Adrenal gland (tissue), 12 donors: Measurements from ENCODE around the gene FLNC. TPM values are rescaled to one million over a fixed set of nuclear protein-coding genes. Genes with fewer than 3 reads are reported as not detected.

Source experiments
- DNase-seq, 7 donors: peaks; one replicate each; pipeline ENCODE4 v3.0.0-alpha.2; 2019 to 2020
- H3K27ac ChIP-seq, 5 donors: fragments of 200-600 bp; sonication (generic) in 4 of 5; 1 replicate in 3 of 5; 2 replicates in 2 of 5; pipeline versions ENCODE4 v1.5.1 to v1.8.0; 2016 to 2020; ENCODE audit warnings: mild to moderate bottlenecking in 1 of 5
- H3K27me3 ChIP-seq: fragments of 200-600 bp; 2 replicates; pipeline ENCODE4 v1.8.0; 2021
- H3K36me3 ChIP-seq, 2 donors: fragments of 200-600 bp; replicated peaks in 1 of 2; 1 replicate in 1 of 2; 2 replicates in 1 of 2; pipeline versions ENCODE4 v1.5.1 to v1.8.0; 2018 to 2022
- H3K4me1 ChIP-seq, 2 donors: fragments of 200-600 bp; replicated peaks in 1 of 2; 1 replicate in 1 of 2; 2 replicates in 1 of 2; pipeline versions ENCODE4 v1.5.1 to v1.8.0; 2018 to 2021
- H3K4me3 ChIP-seq, 4 donors: fragments of 200-600 bp; sonication (generic) in 3 of 4; one replicate each; pipeline ENCODE4 v1.5.1; 2016 to 2018
- H3K9me3 ChIP-seq, 3 donors: fragments of 200-600 bp; sonication (generic) in 1 of 3; replicated peaks in 1 of 3; 1 replicate in 2 of 3; 2 replicates in 1 of 3; pipeline versions ENCODE4 v1.5.1 to v1.8.0; 2016 to 2021
- CTCF ChIP-seq, 6 experiments: fragments of 450-650 bp in 4 of 6; fragments of 200-600 bp in 2 of 6; sonication (generic) in 1 of 6; IDR thresholded peaks; 1 replicate in 5 of 6; 2 replicates in 1 of 6; pipeline versions ENCODE4 v1.5.1 to v1.8.0; 2016 to 2021; ENCODE audit warnings: antibody characterized with exemption in 6 of 6, mild to moderate bottlenecking in 2 of 6, moderate library complexity in 1 of 6
- POLR2A ChIP-seq, 2 donors: fragments of 450-650 bp; IDR thresholded peaks; one replicate each; pipeline ENCODE4 v1.6.1; 2017; ENCODE audit warnings: antibody characterized with exemption in 2 of 2, mild to moderate bottlenecking in 2 of 2, moderate library complexity in 1 of 2
- WGBS, 4 donors: extraction: QIAGEN DNeasy Blood & Tissue Kit in 2 of 4; methylation state at CpG; one replicate each; pipeline versions ENCODE4 v1.1.5 to v1.1.7; 2013 to 2017; 5-methylcytosine and 5-hydroxymethylcytosine counted together
- intact Hi-C, 2 donors: fragments of 100-400 bp; cut with DNase I; formaldehyde crosslinking; loops; one replicate each; pipeline versions ENCODE4 v1.14.1 to v1.15.0; 2022 to 2023
- polyA plus RNA-seq, 3 donors: library from polyadenylated mRNA; stranded (reverse); fragments of 200-250 nt in 2 of 3; fragments of 350-450 nt in 1 of 3; fragmentation: Illumina TruSeq in 1 of 3; extraction: RNeasy Lipid Tissue Mini Kit (QIAGEN cat#74804) in 1 of 3; gene quantifications; one replicate each; pipeline ENCODE4 v1.2.3, GENCODE V29; 2013 to 2014
- total RNA-seq, 9 donors: library from RNA; depleted of rRNA in 4 of 9; stranded (reverse); fragments of >200 nt in 4 of 9; fragments of 120-200 nt in 1 of 9; fragmentation: NEBNext Ultra II Directional in 1 of 9; extraction: Animal tissue kit (Norgen Biotek cat#: 25700) in 1 of 9; gene quantifications; one replicate each; pipeline versions ENCODE4 v1.1.0 to v1.2.4, GENCODE V29; 2013 to 2023
- donor health status: healthy with polysubstance abuse.
- donor health status: Bipolar disorder and iron deficiency.
- donor health status: DM: yes; HTN: yes; CAD: no.
- donor health status: DM: no; HTN: no; CAD: no.
- donor health status: DM: no; HTN: no; CAD: no.
- donor health status: DM: yes; HTN: yes; CAD: no.

The FLNC gene
- total and polyA plus RNA-seq, 12 donors: 0.66 to 7.3 (median 2.5) TPM

- 76 to 82% (median 80%) methylated on average over 10 to 12 of the region's 12 CpGs for WGBS, 4 donors
Observed at GRCh38 chr7:128902761-128903585, 72.8 kb downstream of the FLNC start.

GRCh38 chr7:128903621-128904361 lies 73.6 kb downstream of the FLNC start:
- DNase-seq: no peak
- H3K27ac ChIP-seq: no peak overlapping the region
- intact Hi-C loops: no loop called here
- peaks cover 4% of the 10 kb centered on the region for H3K27me3 ChIP-seq
- TF ChIP-seq POLR2A (IDR thresholded peaks at IDR 0.05): no peak
- H3K36me3 ChIP-seq: no peaks in the 10 kb centered on the region
- H3K4me3 ChIP-seq: no peak overlapping the region
- no peaks in the 10 kb centered on the region for H3K4me1 ChIP-seq
- WGBS, 4 donors: 67 to 78% (median 74%) methylated on average over 7 to 14 of the region's 14 CpGs
- peaks cover 0 to 14% (median 0%) of the 10 kb centered on the region in 3 donors for H3K9me3 ChIP-seq

More at GRCh38 chr7:128902761-128903585, 72.8 kb downstream of the FLNC start:
- intact Hi-C loops: no loop called here
- H3K9me3 ChIP-seq: peaks cover 0 to 14% (median 0%) of the 10 kb centered on the region in 3 donors
- no peak for DNase-seq
- H3K27me3 ChIP-seq: peaks cover 4% of the 10 kb centered on the region
- no peak overlapping the region for H3K4me3 ChIP-seq
- H3K4me1 ChIP-seq: no peaks in the 10 kb centered on the region
- no peaks in the 10 kb centered on the region for H3K36me3 ChIP-seq
- no peak overlapping the region for H3K27ac ChIP-seq
- no peak for TF ChIP-seq POLR2A (IDR thresholded peaks at IDR 0.05)
- TF ChIP-seq CTCF (IDR thresholded peaks at IDR 0.05): no peak

- Histone ChIP-seq H3K4me1 (no peaks in the 10 kb centered on the region), H3K36me3 (no peaks in the 10 kb centered on the region), H3K4me3 (no peak overlapping the region), H3K9me3 (peaks cover 0 to 7% (median 0%) of the 10 kb centered on the region in 3 donors), H3K27me3 (peaks cover 4% of the 10 kb centered on the region), H3K27ac (no peak overlapping the region)
- 30 to 37% (median 33%) methylated on average over 8 of the region's 8 CpGs for WGBS, 4 donors
- no peak for DNase-seq
- TF ChIP-seq CTCF (IDR thresholded peaks at IDR 0.05) (peak; percentile 51 to 77 (median 66)), POLR2A (IDR thresholded peaks at IDR 0.05) (no peak)
- intact Hi-C loops: loop anchor here in 1 of 2 donors (5.0 kb wide), 1 partner anchor 193 kb away; no protein-coding TSS in a partner anchor
Observed at GRCh38 chr7:128904381-128905197, 74.4 kb downstream of the FLNC start.

- intact Hi-C loops: loop anchor here (2.0 to 5.0 kb wide), 2 partner anchors 185 to 191 kb away; no protein-coding TSS in a partner anchor
- no peak for DNase-seq
- Histone ChIP-seq H3K36me3 (no peaks in the 10 kb centered on the region), H3K27me3 (peaks cover 12% of the 10 kb centered on the region), H3K9me3 (no peaks in the 10 kb centered on the region), H3K4me1 (no peaks in the 10 kb centered on the region), H3K4me3 (no peak overlapping the region), H3K27ac (no peak overlapping the region)
- 76 to 86% (median 76%) methylated on average over 4 to 5 of the region's 5 CpGs for WGBS, 4 donors
- TF ChIP-seq CTCF (IDR thresholded peaks at IDR 0.05): no peak
Observed at GRCh38 chr7:128906001-128906765, 76.0 kb downstream of the FLNC start.
